ENCODE measurements around the gene NAP1L4. TPM values are rescaled to one million over a fixed set of nuclear protein-coding genes. Genes with fewer than 3 reads are reported as not detected.

NAP1L4 gene
- total RNA-seq, 1 donor from 2014 or later: 148 TPM

GRCh38 chr11:2924381-2924780 lies 67.7 kb downstream of the NAP1L4 start:
- no peak for TF ChIP-seq CTCF (IDR thresholded peaks at IDR 0.05)
- no peak for DNase-seq (ENCODE audit: extremely low spot score, unreplicated experiment)
- H3K27me3 Mint-ChIP-seq (ENCODE audit: unreplicated experiment): no peaks in the 10 kb centered on the region
- no peak overlapping the region for H3K4me3 Mint-ChIP-seq (ENCODE audit: unreplicated experiment)
- no peaks in the 10 kb centered on the region for H3K9me3 Mint-ChIP-seq (ENCODE audit: unreplicated experiment)
- H3K27ac Mint-ChIP-seq (ENCODE audit: unreplicated experiment): peak overlapping the region; percentile 65
- H3K4me1 Mint-ChIP-seq (ENCODE audit: unreplicated experiment): peaks cover 43% of the 10 kb centered on the region
- no peaks in the 10 kb centered on the region for H3K36me3 Mint-ChIP-seq (ENCODE audit: unreplicated experiment)

- H3K4me3 Mint-ChIP-seq (ENCODE audit: unreplicated experiment): no peak overlapping the region
- H3K27me3 Mint-ChIP-seq (ENCODE audit: unreplicated experiment): no peaks in the 10 kb centered on the region
- H3K4me1 Mint-ChIP-seq (ENCODE audit: unreplicated experiment): peaks cover 43% of the 10 kb centered on the region
- H3K36me3 Mint-ChIP-seq (ENCODE audit: unreplicated experiment): no peaks in the 10 kb centered on the region
- peak overlapping the region; percentile 65 for H3K27ac Mint-ChIP-seq (ENCODE audit: unreplicated experiment)
- DNase-seq (ENCODE audit: extremely low spot score, unreplicated experiment): no peak
- H3K9me3 Mint-ChIP-seq (ENCODE audit: unreplicated experiment): no peaks in the 10 kb centered on the region
- no peak for TF ChIP-seq CTCF (IDR thresholded peaks at IDR 0.05)
These were observed 68.4 kb downstream of the NAP1L4 start for GRCh38 chr11:2923446-2924375.

- DNase-seq (ENCODE audit: extremely low spot score, unreplicated experiment): no peak
- H3K27me3 Mint-ChIP-seq (ENCODE audit: unreplicated experiment): no peaks in the 10 kb centered on the region
- H3K4me3 Mint-ChIP-seq (ENCODE audit: unreplicated experiment): no peak overlapping the region
- no peak overlapping the region for H3K27ac Mint-ChIP-seq (ENCODE audit: unreplicated experiment)
- H3K9me3 Mint-ChIP-seq (ENCODE audit: unreplicated experiment): no peaks in the 10 kb centered on the region
- no peak for TF ChIP-seq CTCF (IDR thresholded peaks at IDR 0.05)
- H3K4me1 Mint-ChIP-seq (ENCODE audit: unreplicated experiment): peaks cover 36% of the 10 kb centered on the region
- H3K36me3 Mint-ChIP-seq (ENCODE audit: unreplicated experiment): no peaks in the 10 kb centered on the region
These were observed 69.5 kb downstream of the NAP1L4 start for GRCh38 chr11:2922655-2923054.

GRCh38 chr11:2921742-2922493 lies 70.2 kb downstream of the NAP1L4 start:
- H3K36me3 Mint-ChIP-seq (ENCODE audit: unreplicated experiment): no peaks in the 10 kb centered on the region
- DNase-seq (ENCODE audit: extremely low spot score, unreplicated experiment): no peak
- H3K9me3 Mint-ChIP-seq (ENCODE audit: unreplicated experiment): no peaks in the 10 kb centered on the region
- H3K4me3 Mint-ChIP-seq (ENCODE audit: unreplicated experiment): no peak overlapping the region
- no peaks in the 10 kb centered on the region for H3K27me3 Mint-ChIP-seq (ENCODE audit: unreplicated experiment)
- no peak for TF ChIP-seq CTCF (IDR thresholded peaks at IDR 0.05)
- H3K27ac Mint-ChIP-seq (ENCODE audit: unreplicated experiment): no peak overlapping the region
- H3K4me1 Mint-ChIP-seq (ENCODE audit: unreplicated experiment): peaks cover 29% of the 10 kb centered on the region

GRCh38 chr11:2921261-2921660 lies 70.9 kb downstream of the NAP1L4 start:
- H3K4me3 Mint-ChIP-seq (ENCODE audit: unreplicated experiment): no peak overlapping the region
- peaks cover 22% of the 10 kb centered on the region for H3K4me1 Mint-ChIP-seq (ENCODE audit: unreplicated experiment)
- no peaks in the 10 kb centered on the region for H3K27me3 Mint-ChIP-seq (ENCODE audit: unreplicated experiment)
- no peaks in the 10 kb centered on the region for H3K36me3 Mint-ChIP-seq (ENCODE audit: unreplicated experiment)
- no peak for TF ChIP-seq CTCF (IDR thresholded peaks at IDR 0.05)
- H3K9me3 Mint-ChIP-seq (ENCODE audit: unreplicated experiment): no peaks in the 10 kb centered on the region
- no peak for DNase-seq (ENCODE audit: extremely low spot score, unreplicated experiment)
- no peak overlapping the region for H3K27ac Mint-ChIP-seq (ENCODE audit: unreplicated experiment)
